Renal cortex interstitium (tissue), 15 donors: ENCODE results near the gene GPSM1. TPM values are rescaled to one million over a fixed set of nuclear protein-coding genes. Genes with fewer than 3 reads are reported as not detected.
A peak's percentile ranks its signal among the peaks of the same experiment; 100 is the strongest.

ENCODE experiments used
- DNase-seq, 11 donors: peaks; one replicate each; pipeline ENCODE4 v3.0.0-alpha.2; 2013; ENCODE audit warnings: low read depth in 9 of 11, low spot score in 4 of 11; ENCODE audit errors: extremely low read depth in 1 of 11
- long read RNA-seq, 16 experiments: transcript quantifications; one replicate each; lab custom pipeline, GENCODE V29; 2026
- polyA plus RNA-seq, 3 donors: library from polyadenylated mRNA; unstranded; fragments of 120-200 nt; gene quantifications; one replicate each; pipeline ENCODE4 v1.2.1, GENCODE V29; 2013; ENCODE audit not compliant: insufficient read length in 3 of 3

Gene GPSM1
- polyA plus RNA-seq, result 10 to 100 TPM; 28.2 to 48.1 (median 47.2) TPM
- long read RNA-seq, donor 1, transcript GPSM1-201 (3 exons, 2,114 nt), result major isoform, 5 of 5 reads
- long read RNA-seq, donor 1, partial matches to known transcripts, result 0 of 5 reads
- long read RNA-seq, donor 1, other reads (novel, unspliced or antisense), result 0 of 5 reads
- long read RNA-seq, donor 2, partial matches to known transcripts, result 0 of 2 reads
- long read RNA-seq, donor 2, other reads (novel, unspliced or antisense), result 0 of 2 reads
- long read RNA-seq, donor 3, partial matches to known transcripts, result 0 of 6 reads
- long read RNA-seq, donor 3, other reads (novel, unspliced or antisense), result 0 of 6 reads
- long read RNA-seq, donor 4, transcript GPSM1-205 (14 exons, 3,633 nt), result major isoform, 5 of 15 reads
- long read RNA-seq, donor 4, partial matches to known transcripts, result 10 of 15 reads
- long read RNA-seq, donor 4, other reads (novel, unspliced or antisense), result 0 of 15 reads
- long read RNA-seq, donor 5, result 0 reads
- long read RNA-seq, donor 6, partial matches to known transcripts, result 0 of 3 reads
- long read RNA-seq, donor 6, other reads (novel, unspliced or antisense), result 0 of 3 reads
- long read RNA-seq, donor 7, partial matches to known transcripts, result 0 of 8 reads
- long read RNA-seq, donor 7, other reads (novel, unspliced or antisense), result 0 of 8 reads
- long read RNA-seq, donor 8, partial matches to known transcripts, result 5 of 12 reads
- long read RNA-seq, donor 8, other reads (novel, unspliced or antisense), result 0 of 12 reads
- long read RNA-seq, donor 9, transcript GPSM1-205 (14 exons, 3,633 nt), result major isoform, 5 of 6 reads
- long read RNA-seq, donor 9, partial matches to known transcripts, result 0 of 6 reads
- long read RNA-seq, donor 9, other reads (novel, unspliced or antisense), result 0 of 6 reads
- long read RNA-seq, donor 10, partial matches to known transcripts, result 0 of 2 reads
- long read RNA-seq, donor 10, other reads (novel, unspliced or antisense), result 0 of 2 reads
- long read RNA-seq, donor 11, transcript GPSM1-205 (14 exons, 3,633 nt), result major isoform, 7 of 11 reads
- long read RNA-seq, donor 11, partial matches to known transcripts, result 0 of 11 reads
- long read RNA-seq, donor 11, other reads (novel, unspliced or antisense), result 0 of 11 reads
- long read RNA-seq, donor 12, partial matches to known transcripts, result 0 of 1 reads
- long read RNA-seq, donor 12, other reads (novel, unspliced or antisense), result 0 of 1 reads
- long read RNA-seq, donor 13, result 0 reads
- long read RNA-seq, donor 14, partial matches to known transcripts, result 0 of 4 reads
- long read RNA-seq, donor 14, other reads (novel, unspliced or antisense), result 0 of 4 reads
- long read RNA-seq, donor 15, partial matches to known transcripts, result 11 of 15 reads
- long read RNA-seq, donor 15, other reads (novel, unspliced or antisense), result 0 of 15 reads
- long read RNA-seq, donor 16, transcript GPSM1-205 (14 exons, 3,633 nt), result major isoform, 9 of 273 reads
- long read RNA-seq, donor 16, partial matches to known transcripts, result 246 of 273 reads
- long read RNA-seq, donor 16, other reads (novel, unspliced or antisense), result 15 of 273 reads

GRCh38 chr9:136327304-136327974 lies at the start of gene GPSM1:
GPSM1 (plus strand) TSS chr9:136327539; CDS start chr9:136327696, 157 bp downstream.
- peak in 1 of 11 donors; percentile 34 for DNase-seq

- DNase-seq, result no peak
These were observed 49.6 kb upstream of the GPSM1 start for GRCh38 chr9:136277746-136278145.

GRCh38 chr9:136278221-136278620 lies 49.1 kb upstream of the GPSM1 start:
- DNase-seq, result no peak

- DNase-seq, result no peak
These were observed 48.4 kb upstream of the GPSM1 start for GRCh38 chr9:136278894-136279293.

GRCh38 chr9:136279471-136279870 lies 47.9 kb upstream of the GPSM1 start:
- DNase-seq, result no peak

- DNase-seq, result no peak
These were observed 46.6 kb upstream of the GPSM1 start for GRCh38 chr9:136280535-136281315.

- DNase-seq, result no peak
These were observed 45.7 kb upstream of the GPSM1 start for GRCh38 chr9:136281421-136282271.

GRCh38 chr9:136282272-136282861 lies 45.0 kb upstream of the GPSM1 start:
- DNase-seq, result no peak

GRCh38 chr9:136283291-136284235 lies 43.8 kb upstream of the GPSM1 start:
- DNase-seq, result peak in 10 of 11 donors; percentile 50 to 75 (median 66)

GRCh38 chr9:136284311-136284710 lies 43.0 kb upstream of the GPSM1 start:
- DNase-seq, result no peak

- DNase-seq, result no peak
These were observed 42.4 kb upstream of the GPSM1 start for GRCh38 chr9:136284951-136285350.

- DNase-seq, result no peak
These were observed 41.6 kb upstream of the GPSM1 start for GRCh38 chr9:136285501-136286358.

- DNase-seq, result no peak
These were observed 40.9 kb upstream of the GPSM1 start for GRCh38 chr9:136286359-136286986.

GRCh38 chr9:136286987-136287379 lies 40.4 kb upstream of the GPSM1 start:
- DNase-seq, result no peak
